ENCODE results near the gene CEACAM21. TPM values are rescaled to one million over a fixed set of nuclear protein-coding genes. Genes with fewer than 3 reads are reported as not detected.

The CEACAM21 gene
- total RNA-seq, 6 experiments from 2014 or later, result 0.49 to 1.4 (median 1.2) TPM; not detected in 1

DNA sequence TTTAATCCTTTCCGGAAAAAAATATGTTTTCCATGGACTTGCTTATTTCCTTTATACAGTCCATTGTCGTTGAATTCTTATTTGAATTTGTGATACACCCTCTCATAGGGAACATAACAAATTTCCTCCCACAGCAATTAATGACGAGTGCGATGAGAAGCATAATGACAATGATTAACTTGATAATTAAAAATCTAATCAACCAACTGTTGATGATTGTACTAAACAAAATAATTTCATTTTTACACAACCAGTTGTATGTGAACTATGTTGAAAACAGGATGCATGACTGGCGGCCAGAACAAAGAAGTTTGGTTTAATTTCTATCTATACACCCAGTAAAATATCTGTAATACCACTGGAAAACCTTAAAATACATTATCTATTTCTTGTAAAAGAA lies 26.1 kb upstream of the CEACAM21 start:
- H3K27ac ChIP-seq, result peak overlapping the region in 2 of 3 donors; percentile 9 to 16
- peak overlapping the region in 2 of 3 donors; percentile 11 to 14 for H3K4me3 ChIP-seq
- no peaks in the 10 kb centered on the region for H3K27me3 ChIP-seq
- TF ChIP-seq, protein P1, sequence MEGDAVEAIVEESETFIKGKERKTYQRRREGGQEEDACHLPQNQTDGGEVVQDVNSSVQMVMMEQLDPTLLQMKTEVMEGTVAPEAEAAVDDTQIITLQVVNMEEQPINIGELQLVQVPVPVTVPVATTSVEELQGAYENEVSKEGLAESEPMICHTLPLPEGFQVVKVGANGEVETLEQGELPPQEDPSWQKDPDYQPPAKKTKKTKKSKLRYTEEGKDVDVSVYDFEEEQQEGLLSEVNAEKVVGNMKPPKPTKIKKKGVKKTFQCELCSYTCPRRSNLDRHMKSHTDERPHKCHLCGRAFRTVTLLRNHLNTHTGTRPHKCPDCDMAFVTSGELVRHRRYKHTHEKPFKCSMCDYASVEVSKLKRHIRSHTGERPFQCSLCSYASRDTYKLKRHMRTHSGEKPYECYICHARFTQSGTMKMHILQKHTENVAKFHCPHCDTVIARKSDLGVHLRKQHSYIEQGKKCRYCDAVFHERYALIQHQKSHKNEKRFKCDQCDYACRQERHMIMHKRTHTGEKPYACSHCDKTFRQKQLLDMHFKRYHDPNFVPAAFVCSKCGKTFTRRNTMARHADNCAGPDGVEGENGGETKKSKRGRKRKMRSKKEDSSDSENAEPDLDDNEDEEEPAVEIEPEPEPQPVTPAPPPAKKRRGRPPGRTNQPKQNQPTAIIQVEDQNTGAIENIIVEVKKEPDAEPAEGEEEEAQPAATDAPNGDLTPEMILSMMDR (IDR thresholded peaks at IDR 0.05), result no peak
- TF ChIP-seq POLR2A (IDR thresholded peaks at IDR 0.05), result no peak
- no peaks in the 10 kb centered on the region for H3K4me1 ChIP-seq
- no peak for DNase-seq
- no peaks in the 10 kb centered on the region for H3K9me3 ChIP-seq
- intact Hi-C loops (cut with DNase I), result no loop called here
- 31% methylated on average over 5 of the region's 5 CpGs for WGBS (ENCODE audit: insufficient coverage, low coverage, low lambda C conversion rate, missing lambda C conversion rate)
- H3K36me3 ChIP-seq, result no peaks in the 10 kb centered on the region
- no peak for ATAC-seq

DNA sequence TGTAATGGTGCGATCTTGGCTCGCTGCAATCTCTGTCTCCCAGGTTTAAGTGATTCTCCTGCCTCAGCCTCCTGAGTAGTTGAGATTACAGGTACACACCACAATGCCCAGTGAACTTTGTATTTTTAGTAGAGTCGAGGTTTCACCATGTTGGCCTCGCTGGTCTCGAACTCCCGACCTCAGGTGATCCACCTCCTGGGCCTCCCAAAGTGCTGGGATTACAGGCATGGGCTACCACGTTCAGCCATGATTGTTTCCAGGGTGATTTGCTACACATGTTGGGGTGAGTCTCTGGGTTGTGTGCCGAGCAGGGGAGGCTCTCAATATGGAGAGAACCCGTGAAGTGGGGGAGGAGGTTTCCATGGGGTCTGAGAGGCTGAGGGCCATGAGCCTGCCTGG lies 24.8 kb upstream of the CEACAM21 start:
- Histone ChIP-seq H3K27me3 (no peaks in the 10 kb centered on the region), H3K4me1 (no peaks in the 10 kb centered on the region), H3K4me3 (no peak overlapping the region), H3K27ac (peak overlapping the region in 1 of 3 donors; percentile 5), H3K9me3 (no peaks in the 10 kb centered on the region), H3K36me3 (no peaks in the 10 kb centered on the region)
- TF ChIP-seq, protein P1 (IDR thresholded peaks at IDR 0.05), result no peak
- no peak for TF ChIP-seq POLR2A (IDR thresholded peaks at IDR 0.05)
- intact Hi-C loops (cut with DNase I), result no loop called here
- no peak for ATAC-seq
- no peak for DNase-seq
- 70% methylated on average over 8 of the region's 9 CpGs for WGBS (ENCODE audit: insufficient coverage, low coverage, low lambda C conversion rate, missing lambda C conversion rate)

DNA sequence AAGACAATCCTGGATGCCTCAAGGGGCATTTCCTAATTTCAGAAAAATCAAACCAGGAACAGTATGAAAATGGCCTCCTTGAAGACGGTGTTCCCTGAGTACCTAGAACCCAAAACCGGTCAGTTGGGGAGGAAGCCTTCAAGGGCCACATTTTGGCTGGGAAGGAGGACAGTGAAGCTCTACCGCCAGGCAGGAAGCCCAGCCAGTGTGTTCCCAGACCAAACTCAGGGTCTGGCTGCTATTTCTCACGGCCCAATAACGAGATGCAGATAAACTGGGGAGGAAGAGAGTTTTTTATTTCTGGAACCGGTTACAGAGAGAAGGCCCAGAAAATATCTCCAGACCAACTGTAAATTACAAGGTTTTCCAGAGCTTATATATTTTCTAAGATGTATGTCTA lies 24.3 kb upstream of the CEACAM21 start:
- Histone ChIP-seq H3K9me3 (no peaks in the 10 kb centered on the region), H3K36me3 (no peaks in the 10 kb centered on the region), H3K27me3 (no peaks in the 10 kb centered on the region), H3K4me3 (no peak overlapping the region), H3K27ac (peak overlapping the region; percentile 5 to 10 (median 6)), H3K4me1 (no peaks in the 10 kb centered on the region)
- intact Hi-C loops (cut with DNase I), result no loop called here
- no peak for TF ChIP-seq POLR2A (IDR thresholded peaks at IDR 0.05)
- TF ChIP-seq, protein P1 (IDR thresholded peaks at IDR 0.05), result no peak
- WGBS (ENCODE audit: insufficient coverage, low coverage, low lambda C conversion rate, missing lambda C conversion rate), result 17% methylated on average over 6 of the region's 6 CpGs
- ATAC-seq (peak in 1 of 4 donors; percentile 18), DNase-seq (no peak)

DNA sequence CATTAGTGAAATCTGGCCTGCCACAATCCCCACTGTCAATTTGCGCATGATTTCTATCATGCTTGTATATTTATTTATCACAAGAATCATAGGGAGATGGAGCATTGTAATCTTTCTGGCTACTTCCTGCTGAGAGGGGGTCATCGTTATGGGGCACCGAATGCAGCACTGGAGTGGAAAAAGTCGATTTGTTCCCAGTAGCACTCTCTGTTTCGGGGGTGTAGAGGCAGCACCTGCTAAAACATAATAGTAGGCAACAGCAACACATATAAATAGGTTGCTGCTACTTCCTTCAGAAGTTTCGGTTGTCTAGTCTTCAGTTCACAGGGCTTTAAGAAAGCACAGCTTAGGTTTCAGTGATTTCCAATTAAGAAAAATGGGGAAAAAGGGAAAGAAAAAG lies 23.4 kb upstream of the CEACAM21 start:
- no peak for ATAC-seq
- peak overlapping the region in 1 of 3 donors; percentile 10 for H3K27ac ChIP-seq
- TF ChIP-seq, protein P1 (IDR thresholded peaks at IDR 0.05), result no peak
- TF ChIP-seq POLR2A (IDR thresholded peaks at IDR 0.05), result no peak
- H3K9me3 ChIP-seq, result no peaks in the 10 kb centered on the region
- no peak overlapping the region for H3K4me3 ChIP-seq
- H3K36me3 ChIP-seq, result no peaks in the 10 kb centered on the region
- DNase-seq, result no peak
- no peaks in the 10 kb centered on the region for H3K27me3 ChIP-seq
- intact Hi-C loops (cut with DNase I), result no loop called here
- no peaks in the 10 kb centered on the region for H3K4me1 ChIP-seq
- 32% methylated on average over 6 of the region's 6 CpGs for WGBS (ENCODE audit: insufficient coverage, low coverage, low lambda C conversion rate, missing lambda C conversion rate)

DNA sequence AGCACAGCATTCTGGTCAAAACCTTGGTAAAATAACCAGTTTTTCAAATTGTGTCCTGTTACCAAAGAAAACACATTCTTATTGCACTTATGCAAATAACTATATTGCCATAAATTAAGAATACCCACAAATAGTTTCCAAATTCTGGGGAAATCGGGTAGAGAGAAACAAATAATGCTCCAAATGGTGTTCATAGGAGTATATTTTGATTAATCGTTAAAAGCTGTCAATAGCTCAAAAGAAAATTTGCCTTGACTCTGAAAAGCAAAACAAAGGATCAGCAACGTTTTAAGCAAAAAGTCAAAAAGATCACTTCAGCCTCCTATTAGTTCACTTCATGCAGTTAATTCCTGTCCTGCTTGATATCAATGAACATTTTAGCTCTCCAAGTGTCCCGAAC lies 22.2 kb upstream of the CEACAM21 start:
- Histone ChIP-seq H3K9me3 (no peaks in the 10 kb centered on the region), H3K27me3 (no peaks in the 10 kb centered on the region), H3K4me3 (no peak overlapping the region), H3K36me3 (no peaks in the 10 kb centered on the region), H3K27ac (no peak overlapping the region), H3K4me1 (no peaks in the 10 kb centered on the region)
- intact Hi-C loops (cut with DNase I), result no loop called here
- ATAC-seq, result no peak
- TF ChIP-seq, protein P1 (IDR thresholded peaks at IDR 0.05), result no peak
- TF ChIP-seq POLR2A (IDR thresholded peaks at IDR 0.05), result no peak
- WGBS (ENCODE audit: insufficient coverage, low coverage, low lambda C conversion rate, missing lambda C conversion rate), result 58% methylated on average over 4 of the region's 4 CpGs
- DNase-seq, result no peak
